NCI-H460 (cell line): ENCODE results near the gene CHMP1B. TPM values are rescaled to one million over a fixed set of nuclear protein-coding genes. Genes with fewer than 3 reads are reported as not detected.

Experiments used
- DNase-seq: peaks from one replicate; pipeline ENCODE4 v3.0.0-alpha.2; 2016; ENCODE audit warnings: low read depth; ENCODE audit errors: extremely low read depth
- total RNA-seq: library from RNA; depleted of rRNA; stranded (reverse); fragments of >200 nt; shearing (Covaris generic); gene quantifications from 2 replicates; pipeline ENCODE4 v1.2.3, GENCODE V29; 2014

The CHMP1B gene
- total RNA-seq, 1 experiment from 2014 or later, result 136 TPM

- no peak for DNase-seq
Observed at GRCh38 chr18:11865071-11865470, 13.9 kb downstream of the CHMP1B start.

- DNase-seq, result no peak
Observed at GRCh38 chr18:11866329-11866728, 15.1 kb downstream of the CHMP1B start.

DNA sequence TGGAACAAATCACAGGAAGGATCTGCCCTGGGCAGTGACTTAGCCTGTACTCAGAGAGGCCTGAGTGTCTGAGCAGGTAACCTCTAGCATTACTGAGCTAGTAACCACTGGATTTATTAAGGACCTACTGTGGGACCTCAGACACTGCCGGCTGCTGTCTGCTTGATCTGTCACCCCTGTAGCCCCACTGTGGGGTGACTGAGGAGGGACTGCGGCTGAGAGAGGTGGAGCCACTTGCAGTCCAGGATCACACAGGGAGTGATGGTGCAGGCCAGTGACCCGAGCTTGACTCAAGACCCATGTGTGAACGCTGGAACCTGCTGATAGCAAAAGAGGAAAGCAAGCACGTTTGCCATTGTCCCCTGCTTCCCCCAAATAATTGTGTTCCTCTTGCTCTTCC lies 15.6 kb downstream of the CHMP1B start:
- DNase-seq, result no peak

GRCh38 chr18:11868230-11868629 lies 17.0 kb downstream of the CHMP1B start:
- no peak for DNase-seq

- no peak for DNase-seq
Observed at GRCh38 chr18:11871501-11871900, 20.3 kb downstream of the CHMP1B start.

DNA sequence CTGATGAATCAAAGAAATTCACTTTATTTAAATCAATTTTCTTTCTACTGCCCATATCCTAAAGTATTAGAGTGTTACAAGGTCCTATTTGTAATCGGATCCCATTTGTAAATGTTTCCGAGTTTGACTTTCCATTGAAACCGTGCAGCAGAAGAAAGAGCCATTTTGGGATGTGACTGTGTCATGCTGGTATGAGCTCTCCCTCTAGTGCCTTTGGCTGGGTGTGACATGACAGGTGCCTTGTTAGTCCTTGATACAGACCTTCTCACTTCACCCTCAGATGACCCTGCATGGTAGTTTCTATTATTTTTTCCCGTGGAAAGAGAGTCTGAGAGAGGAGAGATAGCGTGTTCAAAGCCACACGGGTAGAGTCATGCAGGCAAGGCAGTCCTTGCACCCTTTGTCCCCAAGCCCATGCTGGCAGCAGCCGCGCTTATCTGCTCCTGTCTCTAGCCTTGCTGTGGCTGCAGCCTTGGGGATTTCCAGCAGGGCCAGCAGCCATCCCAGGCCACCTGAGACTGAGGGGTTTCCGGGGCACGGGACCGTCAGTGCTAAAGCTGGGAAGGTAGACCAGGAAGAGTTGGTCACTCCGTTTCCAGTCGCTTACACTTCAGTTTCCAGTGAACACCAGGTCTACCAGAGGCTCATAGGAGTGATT lies 21.4 kb downstream of the CHMP1B start:
- DNase-seq, result peak; percentile 62

- no peak for DNase-seq
Observed at GRCh38 chr18:11873670-11874340, 22.6 kb downstream of the CHMP1B start.

DNA sequence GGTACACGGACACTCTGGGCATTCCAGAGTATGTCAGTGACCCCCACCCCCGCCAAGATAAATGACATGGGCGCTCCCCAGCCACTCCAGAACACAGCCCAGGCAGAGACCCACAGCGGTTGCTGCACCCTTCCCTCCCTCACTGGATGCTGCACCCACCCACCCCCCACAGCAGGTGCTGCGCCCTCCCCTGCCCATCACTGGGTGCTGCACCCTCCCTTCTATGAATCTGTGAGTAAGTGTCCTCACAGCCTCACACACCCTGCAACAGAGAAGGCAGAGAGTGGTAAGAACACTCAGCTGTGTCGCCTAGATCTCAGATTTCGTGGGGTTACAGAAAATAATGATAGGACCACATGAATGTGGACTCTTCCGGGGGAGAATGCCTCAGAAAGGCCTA lies 23.5 kb downstream of the CHMP1B start:
- no peak for DNase-seq

- no peak for DNase-seq
Observed at GRCh38 chr18:11877497-11878135, 26.4 kb downstream of the CHMP1B start.

DNA sequence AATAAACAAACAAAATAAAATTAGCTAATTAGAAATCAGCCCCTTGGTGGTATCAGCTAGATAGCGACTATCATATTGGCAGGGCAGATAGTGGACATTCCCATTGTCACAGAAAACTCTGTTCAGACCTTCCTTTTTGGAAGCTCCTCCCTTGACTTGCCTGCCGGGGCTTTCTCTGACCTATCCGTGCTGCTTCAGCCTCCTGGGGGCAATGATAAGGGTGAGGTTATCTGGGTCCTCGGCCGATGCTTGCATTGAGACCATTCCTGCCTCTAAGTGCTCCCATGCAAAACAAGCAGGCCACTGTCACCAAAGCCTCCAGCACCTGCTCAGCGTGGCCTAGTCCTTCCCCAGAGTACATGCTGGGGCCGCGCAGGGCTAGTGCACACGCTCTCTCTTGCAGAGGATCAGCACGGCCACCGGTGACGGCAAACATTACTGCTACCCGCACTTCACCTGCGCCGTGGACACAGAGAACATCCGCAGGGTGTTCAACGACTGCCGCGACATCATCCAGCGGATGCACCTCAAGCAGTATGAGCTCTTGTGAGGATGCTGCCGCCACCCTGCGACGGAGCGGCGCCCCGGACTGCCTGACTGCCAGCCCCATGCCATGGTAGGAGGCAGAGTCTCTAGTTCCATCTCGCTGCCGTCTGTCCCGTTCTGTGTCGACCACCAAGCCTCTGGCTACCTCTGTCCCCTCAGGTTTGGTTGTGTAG lies 29.5 kb downstream of the CHMP1B start:
- no peak for DNase-seq

DNA sequence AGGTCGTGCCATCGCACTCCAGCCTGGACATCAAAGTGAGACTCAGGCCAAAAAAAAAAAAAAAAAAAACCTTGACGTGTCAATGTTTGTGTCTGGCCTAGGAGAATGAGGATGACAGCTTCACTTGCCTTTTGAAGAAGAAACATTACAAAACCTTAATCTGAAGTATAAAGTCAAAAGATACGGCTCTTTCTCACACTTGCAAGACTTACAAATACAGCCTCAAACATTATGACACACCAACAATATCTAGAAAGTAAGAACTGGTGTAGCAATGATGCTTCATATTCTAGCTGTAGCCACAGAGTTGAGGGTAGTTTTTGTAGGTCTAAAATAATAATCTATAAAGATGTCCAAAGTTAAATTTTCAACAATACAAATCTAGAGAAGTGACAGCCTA lies 31.4 kb downstream of the CHMP1B start:
- no peak for DNase-seq

DNA sequence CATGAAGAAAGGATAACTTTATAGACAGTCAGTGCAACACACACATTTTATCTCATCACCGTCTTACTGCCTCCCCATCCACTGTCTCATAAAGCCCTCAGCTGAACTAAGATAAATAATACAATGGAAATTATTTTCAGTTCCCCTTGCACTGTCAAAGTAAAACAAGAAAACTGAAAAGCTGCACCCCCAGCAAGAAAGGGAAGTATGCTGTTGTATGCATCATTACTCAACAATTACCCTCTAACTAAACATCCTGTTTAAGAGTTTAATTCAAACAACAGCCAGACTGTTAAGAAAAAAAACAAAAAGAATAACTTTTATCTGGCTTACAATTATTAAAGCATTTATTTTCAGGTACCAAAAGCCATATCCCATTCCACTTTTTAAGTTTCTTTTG lies 31.9 kb downstream of the CHMP1B start:
- no peak for DNase-seq

DNA sequence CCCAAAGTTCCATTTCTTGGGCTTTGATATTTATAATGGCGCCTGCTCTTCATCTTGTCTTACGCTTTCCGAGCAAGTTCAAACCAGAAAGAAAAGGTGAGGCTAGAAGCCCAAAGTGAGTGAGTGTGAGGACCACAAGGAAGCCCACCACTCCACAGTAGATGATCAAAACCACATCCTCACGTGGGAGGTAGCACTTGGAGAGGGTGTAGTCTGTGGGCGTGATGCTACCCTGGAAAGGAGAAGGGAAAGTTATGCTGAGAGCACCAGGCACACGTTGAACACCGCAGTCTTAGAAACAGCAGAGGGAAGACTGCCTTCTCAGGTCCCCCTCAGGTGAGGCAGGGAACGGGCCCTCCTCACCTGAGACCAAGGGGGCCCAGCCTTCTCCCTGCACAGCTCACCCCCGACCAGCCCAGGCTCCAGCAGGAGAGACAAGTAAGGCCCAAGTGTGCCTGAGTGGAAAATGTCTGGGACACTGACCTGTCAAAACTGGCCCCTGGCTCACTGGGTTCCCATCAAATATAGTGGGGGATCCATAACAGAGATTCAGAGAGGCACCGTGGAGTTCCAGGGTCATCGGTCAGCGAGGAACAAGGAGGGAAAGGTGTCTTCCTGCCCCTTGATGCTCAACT lies 33.3 kb downstream of the CHMP1B start:
- DNase-seq, result no peak

DNA sequence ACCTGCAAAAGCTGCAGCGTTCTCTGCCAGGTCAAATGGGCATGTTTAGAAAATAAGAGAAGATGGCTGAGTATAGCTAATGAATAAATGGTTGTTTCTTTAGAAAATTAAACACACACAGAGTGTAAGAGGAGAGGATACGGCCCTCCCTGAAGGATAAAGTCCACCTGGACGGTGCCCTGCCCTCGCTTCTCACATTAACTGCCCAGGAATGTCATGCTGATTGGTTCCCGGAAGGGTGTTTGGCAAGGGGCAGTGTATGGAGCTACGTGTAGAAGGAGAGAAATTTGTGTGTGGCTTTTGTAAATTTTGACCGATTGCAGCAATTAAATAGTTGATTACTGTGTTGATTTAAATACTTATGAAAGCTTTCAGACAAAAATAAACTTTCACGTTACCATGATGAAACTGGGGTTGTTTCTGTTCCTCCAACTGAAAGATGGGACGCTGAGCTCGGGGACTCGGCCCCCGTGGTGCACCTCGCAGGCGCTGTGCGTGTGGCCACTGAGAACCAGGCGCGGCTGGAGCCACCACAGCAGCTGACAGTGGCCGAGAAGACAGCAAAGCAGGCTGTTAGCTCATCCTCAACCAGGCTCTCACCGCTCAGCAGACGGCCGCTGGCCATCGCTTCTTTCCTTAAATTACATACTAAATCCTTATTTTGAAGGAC lies 34.2 kb downstream of the CHMP1B start:
- DNase-seq, result no peak

GRCh38 chr18:11886577-11887110 lies 35.4 kb downstream of the CHMP1B start:
- no peak for DNase-seq

DNA sequence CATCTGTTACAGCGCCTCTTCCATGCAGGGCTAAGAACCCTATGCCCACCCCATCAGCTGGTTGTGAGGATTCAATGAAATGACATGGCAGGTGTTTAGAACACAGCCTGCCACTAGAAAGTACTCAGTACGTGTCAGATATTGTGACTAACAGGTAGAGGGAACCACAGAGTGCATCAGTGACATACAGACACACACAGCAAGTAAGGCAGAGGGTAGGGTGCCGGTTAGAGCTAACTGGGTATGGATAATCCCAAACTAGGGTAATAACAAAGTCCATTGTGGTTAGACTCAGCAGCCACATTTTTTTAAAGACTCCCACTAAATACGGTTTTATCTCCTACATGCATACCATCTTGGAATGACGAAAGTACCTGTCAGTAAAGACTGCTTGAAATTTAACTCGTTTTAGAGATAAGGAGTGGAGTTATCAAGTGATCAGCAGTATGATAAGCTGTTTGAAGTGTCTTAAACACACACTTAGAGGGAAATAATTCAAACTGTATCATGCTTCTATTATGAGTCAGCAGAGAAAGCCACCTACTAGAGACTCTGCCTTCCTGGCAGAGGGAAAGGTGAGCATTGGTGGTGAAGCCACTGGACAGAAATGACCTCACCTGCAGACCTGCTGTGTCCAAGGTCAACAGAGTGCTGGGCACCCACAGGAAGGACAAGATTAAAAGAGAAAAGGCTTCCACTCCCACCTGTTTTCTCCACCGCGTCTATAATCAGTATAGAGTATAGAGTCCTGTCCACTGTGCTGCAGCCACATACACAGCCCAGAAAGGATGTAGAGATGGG lies 36.3 kb downstream of the CHMP1B start:
- DNase-seq, result no peak

- DNase-seq, result no peak
Observed at GRCh38 chr18:11888726-11889125, 37.5 kb downstream of the CHMP1B start.

GRCh38 chr18:11889284-11889683 lies 38.1 kb downstream of the CHMP1B start:
- DNase-seq, result no peak

DNA sequence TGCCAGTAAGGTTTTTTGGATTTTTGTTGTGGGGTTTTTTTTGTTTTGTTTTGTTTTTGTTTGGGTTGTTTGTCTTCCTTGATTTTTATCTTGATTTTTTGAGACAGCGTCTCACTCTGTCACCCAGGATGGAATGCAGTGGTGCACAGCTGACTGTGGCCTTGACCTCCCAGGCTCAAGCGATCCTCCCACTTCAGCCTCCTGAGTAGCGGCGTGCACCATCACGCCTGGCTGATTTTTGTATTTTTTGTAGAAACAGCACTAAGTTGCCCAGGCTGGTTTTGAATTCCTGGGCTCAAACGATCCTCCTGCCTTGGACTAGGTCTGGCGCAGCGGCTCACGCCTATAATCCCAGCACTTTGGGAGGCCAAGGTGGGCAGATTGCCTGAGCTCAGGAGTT lies 40.5 kb downstream of the CHMP1B start:
- DNase-seq, result no peak
